ENCODE measurements around the gene PDE6B.

DNA sequence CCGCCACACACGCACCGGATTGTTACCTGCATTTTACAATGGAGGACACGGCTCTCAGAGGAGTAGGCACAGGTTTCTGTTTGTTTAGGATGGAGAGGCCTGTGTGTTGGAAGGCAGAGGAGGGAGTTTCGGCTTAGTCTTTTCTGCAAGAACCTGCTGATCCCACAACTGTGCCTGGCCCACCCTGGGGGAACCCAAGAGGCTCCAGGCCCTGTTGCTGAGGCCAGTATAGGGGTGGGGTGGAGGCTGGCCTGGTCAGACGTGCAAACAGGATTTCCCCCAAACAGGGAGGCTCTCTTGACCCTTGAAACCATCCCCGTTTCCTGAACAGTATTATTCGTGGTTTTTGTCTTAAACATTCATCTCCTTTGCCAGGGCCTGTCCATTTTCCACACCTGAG is 64.3 kb downstream of the PDE6B start:
- no peak for TF ChIP-seq GATA3 (IDR thresholded peaks at IDR 0.05; ENCODE audit: low read depth, low read length)
- TF ChIP-seq GATA2 (IDR thresholded peaks at IDR 0.05; ENCODE audit: low read depth, low read length): no peak

All from SH-SY5Y (cell line).